ENCODE data around the gene C4orf50.

DNA sequence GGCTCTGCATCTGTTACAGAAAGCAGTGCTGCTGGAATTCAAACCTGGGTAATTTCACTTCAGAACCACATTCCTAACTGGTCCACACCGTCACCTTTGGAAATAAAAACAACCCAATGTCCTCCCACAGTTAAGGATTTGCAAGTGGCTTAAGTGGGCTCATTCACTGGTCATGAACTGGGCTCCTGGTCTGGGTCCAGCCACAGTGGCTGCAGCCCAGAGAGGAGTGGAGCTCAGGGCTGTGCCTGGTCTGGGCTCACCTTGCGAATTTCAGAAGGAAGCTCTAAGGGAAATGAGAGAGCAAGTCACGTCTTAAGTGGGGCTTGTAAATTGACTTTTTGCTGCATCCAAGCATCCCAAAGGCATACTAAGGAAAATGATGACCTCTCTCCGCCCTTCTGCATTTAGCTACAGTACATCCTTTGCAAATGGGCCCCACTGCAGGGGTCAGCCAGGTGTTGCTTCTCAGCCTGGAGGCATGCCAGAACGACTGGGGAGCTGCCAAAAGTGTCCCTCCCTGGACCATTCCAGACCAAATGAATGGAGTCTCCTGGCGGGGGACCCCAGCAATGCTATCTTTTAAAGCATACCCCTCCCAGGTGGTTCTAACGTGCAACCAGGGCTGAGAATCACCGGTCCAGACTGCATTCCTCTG lies 99.8 kb downstream of the C4orf50 start:
- no peak for TF ChIP-seq POLR2A (IDR thresholded peaks at IDR 0.05)
- TF ChIP-seq, protein P1, sequence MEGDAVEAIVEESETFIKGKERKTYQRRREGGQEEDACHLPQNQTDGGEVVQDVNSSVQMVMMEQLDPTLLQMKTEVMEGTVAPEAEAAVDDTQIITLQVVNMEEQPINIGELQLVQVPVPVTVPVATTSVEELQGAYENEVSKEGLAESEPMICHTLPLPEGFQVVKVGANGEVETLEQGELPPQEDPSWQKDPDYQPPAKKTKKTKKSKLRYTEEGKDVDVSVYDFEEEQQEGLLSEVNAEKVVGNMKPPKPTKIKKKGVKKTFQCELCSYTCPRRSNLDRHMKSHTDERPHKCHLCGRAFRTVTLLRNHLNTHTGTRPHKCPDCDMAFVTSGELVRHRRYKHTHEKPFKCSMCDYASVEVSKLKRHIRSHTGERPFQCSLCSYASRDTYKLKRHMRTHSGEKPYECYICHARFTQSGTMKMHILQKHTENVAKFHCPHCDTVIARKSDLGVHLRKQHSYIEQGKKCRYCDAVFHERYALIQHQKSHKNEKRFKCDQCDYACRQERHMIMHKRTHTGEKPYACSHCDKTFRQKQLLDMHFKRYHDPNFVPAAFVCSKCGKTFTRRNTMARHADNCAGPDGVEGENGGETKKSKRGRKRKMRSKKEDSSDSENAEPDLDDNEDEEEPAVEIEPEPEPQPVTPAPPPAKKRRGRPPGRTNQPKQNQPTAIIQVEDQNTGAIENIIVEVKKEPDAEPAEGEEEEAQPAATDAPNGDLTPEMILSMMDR (IDR thresholded peaks at IDR 0.05): no peak
